Esophagus muscularis mucosa (tissue), 4 donors: Measurements from ENCODE around the gene HLX. TPM values are rescaled to one million over a fixed set of nuclear protein-coding genes. Genes with fewer than 3 reads are reported as not detected.
A peak's percentile ranks its signal among the peaks of the same experiment; 100 is the strongest.

Experiments
- DNase-seq: peaks from one replicate; pipeline ENCODE4 v3.0.0-alpha.2; 2017; ENCODE audit errors: extremely low spot score
- H3K27ac ChIP-seq, 4 donors: fragments of 200-600 bp; sonication (generic); replicated peaks in 1 of 4; 1 replicate in 3 of 4; 2 replicates in 1 of 4; pipeline ENCODE4 v1.5.1; 2016 to 2019; ENCODE audit warnings: mild to moderate bottlenecking in 1 of 4
- H3K27me3 ChIP-seq, 4 donors: fragments of 200-600 bp; sonication (generic); one replicate each; pipeline versions ENCODE4 v1.5.1 to v1.6.0; 2016 to 2019
- H3K36me3 ChIP-seq, 4 donors: fragments of 200-600 bp; sonication (generic); one replicate each; pipeline ENCODE4 v1.5.1; 2016 to 2019
- H3K4me1 ChIP-seq, 4 donors: fragments of 200-600 bp; sonication (generic); one replicate each; pipeline ENCODE4 v1.5.1; 2016 to 2019
- H3K4me3 ChIP-seq, 4 donors: fragments of 200-600 bp; sonication (generic); 1 replicate in 2 of 4; 2 replicates in 2 of 4; pipeline ENCODE4 v1.5.1; 2016 to 2019; ENCODE audit warnings: mild to moderate bottlenecking in 4 of 4, moderate library complexity in 1 of 4
- H3K9me3 ChIP-seq, 4 donors: fragments of 200-600 bp; sonication (generic); 1 replicate in 3 of 4; 2 replicates in 1 of 4; pipeline ENCODE4 v1.5.1; 2016 to 2019
- EP300 ChIP-seq: sonication (generic); formaldehyde crosslinking; IDR thresholded peaks from one replicate; pipeline ENCODE4 v1.6.1; 2017; ENCODE audit warnings: antibody characterized with exemption
- POLR2A ChIP-seq: fragments of 450-650 bp; IDR thresholded peaks from one replicate; pipeline ENCODE4 v1.6.1; 2017; ENCODE audit warnings: antibody characterized with exemption, moderate library complexity, mild to moderate bottlenecking, low read depth
- POLR2AphosphoS5 ChIP-seq, 2 donors: sonication (generic); formaldehyde crosslinking; IDR thresholded peaks; one replicate each; pipeline ENCODE4 v1.6.1; 2017; ENCODE audit warnings: antibody characterized with exemption in 2 of 2
- WGBS: methylation state at CpG from one replicate; pipeline ENCODE4 v1.1.5; 2018; 5-methylcytosine and 5-hydroxymethylcytosine counted together
- intact Hi-C: fragments of 100-400 bp; cut with DNase I; formaldehyde crosslinking; loops from one replicate; pipeline ENCODE4 v1.15.1; 2023
- total RNA-seq, 4 donors: library from RNA; depleted of rRNA; stranded (reverse); fragments of >200 nt; gene quantifications; one replicate each; pipeline versions ENCODE4 v1.1.0 to v1.2.1, GENCODE V29; 2016
- TF ChIP-seq, protein P1 (sequence below), 3 experiments: fragments of 200-600 bp in 2 of 3; fragments of 450-650 bp in 1 of 3; sonication (generic) in 2 of 3; IDR thresholded peaks; one replicate each; pipeline ENCODE4 v1.5.1; 2017 to 2019; ENCODE audit warnings: antibody characterized with exemption in 3 of 3, mild to moderate bottlenecking in 2 of 3, moderate library complexity in 1 of 3

HLX gene
- total RNA-seq, 4 donors from 2014 or later: 8.7 to 27.3 (median 16.1) TPM

DNA sequence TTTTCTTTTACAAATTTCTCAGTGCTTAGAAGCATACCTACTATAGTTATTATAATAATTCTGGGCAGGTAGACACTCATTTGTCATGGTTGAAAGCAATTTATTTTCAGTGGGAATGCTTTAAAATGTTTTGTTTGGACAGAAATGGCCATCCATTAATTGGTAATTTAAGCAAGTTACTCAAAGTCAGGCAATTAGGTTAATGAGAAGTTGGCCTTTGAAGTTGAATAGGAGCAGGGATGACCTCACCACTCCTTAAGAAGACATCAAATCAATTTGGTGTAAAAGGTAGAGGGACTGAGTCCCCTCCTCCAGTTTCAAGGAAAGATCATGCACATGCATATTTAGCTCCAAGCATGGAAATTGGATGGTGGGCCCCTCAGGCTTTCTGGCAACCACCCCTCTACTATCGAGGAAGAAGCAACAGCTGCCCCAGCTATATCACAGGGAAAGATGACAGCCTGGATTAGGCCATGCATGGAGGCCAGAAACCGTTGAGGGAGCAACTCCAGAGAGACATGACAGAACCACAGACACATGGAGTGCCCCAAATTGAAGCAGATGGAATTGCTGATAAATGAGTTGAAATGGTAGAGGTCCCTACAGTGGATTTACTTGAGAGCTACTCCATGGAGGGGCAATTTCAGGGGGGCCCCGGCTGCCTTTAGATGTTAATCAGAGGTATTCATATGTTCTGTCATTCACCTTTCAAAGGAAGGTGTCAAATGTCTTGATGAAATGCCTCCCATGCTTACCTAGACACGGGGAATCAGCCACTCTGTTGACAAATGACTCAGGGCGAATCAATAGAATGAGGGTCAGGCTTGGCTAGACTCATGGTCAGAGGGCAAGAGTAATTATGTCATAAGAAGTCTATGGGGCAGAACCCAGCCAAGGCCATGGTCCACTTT lies 26.7 kb downstream of the HLX start:
- WGBS: 91% methylated on average over 5 of the region's 5 CpGs
- TF ChIP-seq POLR2AphosphoS5 (IDR thresholded peaks at IDR 0.05): no peak
- TF ChIP-seq POLR2A: no peak
- no peak for TF ChIP-seq EP300
- TF ChIP-seq, protein P1, sequence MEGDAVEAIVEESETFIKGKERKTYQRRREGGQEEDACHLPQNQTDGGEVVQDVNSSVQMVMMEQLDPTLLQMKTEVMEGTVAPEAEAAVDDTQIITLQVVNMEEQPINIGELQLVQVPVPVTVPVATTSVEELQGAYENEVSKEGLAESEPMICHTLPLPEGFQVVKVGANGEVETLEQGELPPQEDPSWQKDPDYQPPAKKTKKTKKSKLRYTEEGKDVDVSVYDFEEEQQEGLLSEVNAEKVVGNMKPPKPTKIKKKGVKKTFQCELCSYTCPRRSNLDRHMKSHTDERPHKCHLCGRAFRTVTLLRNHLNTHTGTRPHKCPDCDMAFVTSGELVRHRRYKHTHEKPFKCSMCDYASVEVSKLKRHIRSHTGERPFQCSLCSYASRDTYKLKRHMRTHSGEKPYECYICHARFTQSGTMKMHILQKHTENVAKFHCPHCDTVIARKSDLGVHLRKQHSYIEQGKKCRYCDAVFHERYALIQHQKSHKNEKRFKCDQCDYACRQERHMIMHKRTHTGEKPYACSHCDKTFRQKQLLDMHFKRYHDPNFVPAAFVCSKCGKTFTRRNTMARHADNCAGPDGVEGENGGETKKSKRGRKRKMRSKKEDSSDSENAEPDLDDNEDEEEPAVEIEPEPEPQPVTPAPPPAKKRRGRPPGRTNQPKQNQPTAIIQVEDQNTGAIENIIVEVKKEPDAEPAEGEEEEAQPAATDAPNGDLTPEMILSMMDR (IDR thresholded peaks at IDR 0.05): no peak
- DNase-seq: no peak
- Histone ChIP-seq H3K27me3 (no peaks in the 10 kb centered on the region), H3K4me3 (no peak overlapping the region), H3K9me3 (no peaks in the 10 kb centered on the region), H3K27ac (no peak overlapping the region), H3K4me1 (no peaks in the 10 kb centered on the region), H3K36me3 (no peaks in the 10 kb centered on the region)
- intact Hi-C loops: loop anchor here (10.0 kb wide), 1 partner anchor 299 kb away; no protein-coding TSS in a partner anchor

DNA sequence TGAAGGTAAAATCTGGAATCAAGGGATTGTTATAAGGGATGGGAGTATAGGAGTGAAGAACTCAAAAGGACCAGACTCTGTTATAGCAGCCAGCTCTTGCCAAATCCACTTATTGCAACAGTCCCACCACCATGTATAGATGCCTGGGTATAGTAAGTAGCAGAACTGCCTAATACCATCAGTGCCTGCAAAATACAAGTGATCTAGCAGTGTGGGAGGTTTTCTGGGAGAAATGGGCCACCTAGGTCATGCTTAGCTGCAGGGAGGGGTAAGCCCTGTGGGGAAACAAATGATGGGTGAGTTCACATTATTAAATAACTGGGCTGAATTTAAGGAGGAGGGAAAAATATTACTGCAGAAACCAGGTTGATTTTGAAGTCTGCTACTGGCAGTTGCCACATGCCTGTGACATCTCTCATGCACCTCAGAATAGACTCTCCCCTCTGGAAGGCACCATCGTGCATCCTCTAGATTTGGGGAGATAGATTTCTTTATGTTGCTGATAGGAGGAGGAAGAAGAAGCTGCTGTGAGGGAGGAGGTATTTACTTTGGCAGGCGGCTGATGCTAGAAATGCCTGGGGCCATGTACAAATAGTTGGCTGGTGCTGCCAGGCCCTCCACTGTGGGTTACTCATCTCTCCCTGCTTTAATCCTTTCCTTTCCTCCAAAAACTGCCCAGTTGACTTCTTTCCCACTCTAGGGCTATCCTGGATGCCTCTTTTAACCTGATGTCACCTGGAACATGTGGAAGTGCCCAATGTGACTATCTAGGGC lies 27.5 kb downstream of the HLX start:
- no peaks in the 10 kb centered on the region for H3K27me3 ChIP-seq
- WGBS: 68% methylated on average over 2 of the region's 2 CpGs
- no peak overlapping the region for H3K4me3 ChIP-seq
- H3K36me3 ChIP-seq: no peaks in the 10 kb centered on the region
- H3K27ac ChIP-seq: no peak overlapping the region
- no peak for TF ChIP-seq EP300
- no peak for TF ChIP-seq POLR2A
- no peak for TF ChIP-seq POLR2AphosphoS5 (IDR thresholded peaks at IDR 0.05)
- TF ChIP-seq, protein P1 (IDR thresholded peaks at IDR 0.05): no peak
- H3K9me3 ChIP-seq: no peaks in the 10 kb centered on the region
- intact Hi-C loops: loop anchor here (10.0 kb wide), 1 partner anchor 298 kb away; no protein-coding TSS in a partner anchor
- H3K4me1 ChIP-seq: no peaks in the 10 kb centered on the region
- DNase-seq: no peak

DNA sequence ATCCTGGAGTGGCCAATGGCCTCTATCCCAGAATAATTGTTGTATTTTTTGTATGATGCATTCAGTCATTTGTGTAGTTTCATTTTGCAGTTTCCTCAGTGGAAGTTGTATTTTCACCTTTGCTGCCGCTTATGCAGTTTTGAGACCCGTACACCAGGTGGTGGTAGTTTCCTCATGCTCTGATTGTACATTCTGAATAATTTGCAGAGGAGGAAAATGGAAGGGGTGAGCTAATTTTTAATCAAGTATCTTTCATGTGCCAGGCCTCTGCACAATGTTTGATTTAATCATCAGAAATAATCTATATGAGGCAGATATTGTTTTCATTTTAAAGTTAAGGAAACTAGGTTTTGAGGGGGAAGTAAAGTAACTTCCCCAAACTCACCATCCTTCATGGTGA lies 29.5 kb downstream of the HLX start:
- no peak for TF ChIP-seq POLR2A
- TF ChIP-seq, protein P1 (IDR thresholded peaks at IDR 0.05): peak; percentile 45 to 65 (median 60)
- H3K36me3 ChIP-seq: no peaks in the 10 kb centered on the region
- H3K4me3 ChIP-seq: no peak overlapping the region
- peak; percentile 21 for DNase-seq
- H3K4me1 ChIP-seq: no peaks in the 10 kb centered on the region
- WGBS: 75% methylated on average over 2 of the region's 2 CpGs
- no peaks in the 10 kb centered on the region for H3K9me3 ChIP-seq
- intact Hi-C loops: loop anchor here (10.0 kb wide), 1 partner anchor 296 kb away; no protein-coding TSS in a partner anchor
- H3K27me3 ChIP-seq: no peaks in the 10 kb centered on the region
- H3K27ac ChIP-seq: no peak overlapping the region

DNA sequence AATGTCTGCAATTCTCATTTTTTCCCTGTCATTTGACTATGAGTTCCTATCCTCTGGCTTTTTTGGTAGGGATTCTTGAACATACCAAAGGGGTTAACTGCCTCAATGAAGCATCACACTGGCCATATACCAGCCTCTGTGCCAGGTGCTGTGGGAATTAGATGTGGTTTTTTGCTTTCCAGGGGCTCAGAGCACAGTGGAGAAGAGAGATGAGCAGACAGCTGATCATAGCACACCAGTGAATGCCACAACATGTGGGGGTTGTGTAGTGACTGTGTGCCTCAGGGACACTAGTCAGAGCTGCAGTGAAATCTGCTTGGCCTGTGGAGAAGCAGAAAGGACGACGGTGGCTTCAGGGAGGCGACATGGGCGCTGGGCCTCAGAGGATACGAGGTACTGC lies 30.8 kb downstream of the HLX start:
- no peak overlapping the region for H3K4me3 ChIP-seq
- DNase-seq: no peak
- WGBS: 94% methylated on average over 5 of the region's 5 CpGs
- TF ChIP-seq POLR2AphosphoS5 (IDR thresholded peaks at IDR 0.05) (no peak), POLR2A (no peak), EP300 (no peak)
- TF ChIP-seq, protein P1 (IDR thresholded peaks at IDR 0.05): no peak
- H3K27ac ChIP-seq: no peak overlapping the region
- H3K9me3 ChIP-seq: no peaks in the 10 kb centered on the region
- no peaks in the 10 kb centered on the region for H3K36me3 ChIP-seq
- H3K27me3 ChIP-seq: no peaks in the 10 kb centered on the region
- H3K4me1 ChIP-seq: no peaks in the 10 kb centered on the region
- intact Hi-C loops: no loop called here
